Measurements from ENCODE around the gene MYZAP. TPM values are rescaled to one million over a fixed set of nuclear protein-coding genes. Genes with fewer than 3 reads are reported as not detected.

Gene MYZAP
- total and polyA plus RNA-seq, 7 donors = 2.0 to 24.8 (median 3.6) TPM

- Histone ChIP-seq H3K27ac (no peak overlapping the region), H3K4me1 (peaks cover 18% of the 10 kb centered on the region), H3K27me3 (ENCODE audit: insufficient read depth in 3 of 3, low read length in 2 of 3) (no peaks in the 10 kb centered on the region), H3K36me3 (ENCODE audit: insufficient read depth in 1 of 2, low read depth in 1 of 2) (no peaks in the 10 kb centered on the region), H3K4me3 (no peak overlapping the region), H3K9me3 (no peaks in the 10 kb centered on the region)
- 75 to 87% (median 75%) methylated on average over 5 of the region's 5 CpGs for WGBS, 3 donors
- intact Hi-C loops (cut with DNase I) = loop anchor here in 1 of 2 donors (10.0 kb wide), 1 partner anchor 67 kb away; no protein-coding TSS in a partner anchor
- DNase-seq = no peak
- no peak for ATAC-seq
- no peak for TF ChIP-seq CTCF (IDR thresholded peaks at IDR 0.05)
These were observed 39.8 kb downstream of the MYZAP start for GRCh38 chr15:57631386-57632110.

- Histone ChIP-seq H3K9me3 (no peaks in the 10 kb centered on the region), H3K27ac (peak overlapping the region; percentile 72), H3K4me1 (peaks cover 15% of the 10 kb centered on the region), H3K4me3 (no peak overlapping the region), H3K27me3 (ENCODE audit: insufficient read depth in 3 of 3, low read length in 2 of 3) (no peaks in the 10 kb centered on the region), H3K36me3 (ENCODE audit: insufficient read depth in 1 of 2, low read depth in 1 of 2) (peaks cover 0 to 3% of the 10 kb centered on the region in 2 donors)
- WGBS, 3 donors = 49 to 72% (median 64%) methylated on average over 5 of the region's 5 CpGs
- peak; percentile 86 to 94 (median 91) for ATAC-seq
- DNase-seq = peak in 1 of 2 donors; percentile 61
- intact Hi-C loops (cut with DNase I) = loop anchor here in 1 of 2 donors (10.0 kb wide), 1 partner anchor 69 kb away; no protein-coding TSS in a partner anchor
- no peak for TF ChIP-seq CTCF (IDR thresholded peaks at IDR 0.05)
These were observed 42.6 kb downstream of the MYZAP start for GRCh38 chr15:57634290-57634689.

GRCh38 chr15:57635300-57635909, 43.7 kb downstream of the MYZAP start:
- H3K27ac ChIP-seq = peak overlapping the region; percentile 72
- ATAC-seq (peak; percentile 71 to 91 (median 86)), DNase-seq (peak in 1 of 2 donors; percentile 71)
- H3K9me3 ChIP-seq = no peaks in the 10 kb centered on the region
- no peaks in the 10 kb centered on the region for H3K27me3 ChIP-seq (ENCODE audit: insufficient read depth in 3 of 3, low read length in 2 of 3)
- intact Hi-C loops (cut with DNase I) = loop anchor here in 1 of 2 donors (5.0 to 10.0 kb wide), 2 partner anchors 71 to 72 kb away; partner anchors contain the start of gene POLR2M
- peaks cover 0 to 3% of the 10 kb centered on the region in 2 donors for H3K36me3 ChIP-seq (ENCODE audit: insufficient read depth in 1 of 2, low read depth in 1 of 2)
- peaks cover 15% of the 10 kb centered on the region for H3K4me1 ChIP-seq
- WGBS, 3 donors = 42 to 49% (median 47%) methylated on average over 7 of the region's 7 CpGs
- no peak for TF ChIP-seq CTCF (IDR thresholded peaks at IDR 0.05)
- no peak overlapping the region for H3K4me3 ChIP-seq

- Histone ChIP-seq H3K9me3 (no peaks in the 10 kb centered on the region), H3K36me3 (ENCODE audit: insufficient read depth in 1 of 2, low read depth in 1 of 2) (peaks cover 0 to 3% of the 10 kb centered on the region in 2 donors), H3K4me1 (peaks cover 15% of the 10 kb centered on the region), H3K27ac (no peak overlapping the region), H3K27me3 (ENCODE audit: insufficient read depth in 3 of 3, low read length in 2 of 3) (no peaks in the 10 kb centered on the region), H3K4me3 (no peak overlapping the region)
- DNase-seq (no peak), ATAC-seq (no peak)
- WGBS, 3 donors = 89 to 96% (median 95%) methylated on average over 2 of the region's 2 CpGs
- no peak for TF ChIP-seq CTCF (IDR thresholded peaks at IDR 0.05)
- intact Hi-C loops (cut with DNase I) = loop anchor here in 1 of 2 donors (5.0 to 10.0 kb wide), 2 partner anchors 69 to 73 kb away; partner anchors contain the start of gene POLR2M
These were observed 46.1 kb downstream of the MYZAP start for GRCh38 chr15:57637846-57638245.
